Measurements from ENCODE around the gene GRIA2.
A peak's percentile ranks its signal among the peaks of the same experiment; 100 is the strongest.

GRIA2 gene

GRCh38 chr4:157204634-157205244, 15.8 kb upstream of the GRIA2 start:
- DNase-seq (ENCODE audit: low read depth, low spot score): no peak
- H3K36me3 ChIP-seq (ENCODE audit: insufficient read depth, insufficient read length, low read length): no peaks in the 10 kb centered on the region
- H3K4me1 ChIP-seq (ENCODE audit: insufficient read depth, insufficient read length): no peaks in the 10 kb centered on the region
- H3K9ac ChIP-seq (ENCODE audit: insufficient read length, low read depth): no peak overlapping the region
- H3K9me3 ChIP-seq (ENCODE audit: insufficient read depth, low read length): 0 out of 2 replicates have a peak, but pooled peaks cover 4% of the 10 kb centered on the region
- no peaks in the 10 kb centered on the region for H3K27me3 ChIP-seq (ENCODE audit: insufficient read depth, insufficient read length)
- no peak for TF ChIP-seq SUZ12 (IDR thresholded peaks at IDR 0.05; ENCODE audit: extremely low read depth, insufficient read depth, insufficient read length)
- TF ChIP-seq ZNF274 (IDR thresholded peaks at IDR 0.05; ENCODE audit: low read depth, low read length): no peak
- no peak for TF ChIP-seq YY1 (IDR thresholded peaks at IDR 0.05; ENCODE audit: insufficient read depth, insufficient read length)
- H3K4me3 ChIP-seq (ENCODE audit: insufficient read length, low read depth): no peak overlapping the region

GRCh38 chr4:157217708-157218107, 2.8 kb upstream of the GRIA2 start:
- H3K27me3 ChIP-seq (ENCODE audit: insufficient read depth, insufficient read length): peaks cover 38% of the 10 kb centered on the region
- no peaks in the 10 kb centered on the region for H3K36me3 ChIP-seq (ENCODE audit: insufficient read depth, insufficient read length, low read length)
- H3K4me3 ChIP-seq (ENCODE audit: insufficient read length, low read depth): no peak overlapping the region
- H3K4me1 ChIP-seq (ENCODE audit: insufficient read depth, insufficient read length): no peaks in the 10 kb centered on the region
- H3K9me3 ChIP-seq (ENCODE audit: insufficient read depth, low read length): no peaks in the 10 kb centered on the region
- TF ChIP-seq YY1 (IDR thresholded peaks at IDR 0.05; ENCODE audit: insufficient read depth, insufficient read length): no peak
- TF ChIP-seq ZNF274 (IDR thresholded peaks at IDR 0.05; ENCODE audit: low read depth, low read length): no peak
- TF ChIP-seq SUZ12 (IDR thresholded peaks at IDR 0.05; ENCODE audit: extremely low read depth, insufficient read depth, insufficient read length): no peak
- no peak for DNase-seq (ENCODE audit: low read depth, low spot score)
- no peak overlapping the region for H3K9ac ChIP-seq (ENCODE audit: insufficient read length, low read depth)

- H3K4me3 ChIP-seq (ENCODE audit: insufficient read length, low read depth): peak overlapping the region; percentile 32
- TF ChIP-seq SUZ12 (IDR thresholded peaks at IDR 0.05; ENCODE audit: extremely low read depth, insufficient read depth, insufficient read length) (no peak), YY1 (IDR thresholded peaks at IDR 0.05; ENCODE audit: insufficient read depth, insufficient read length) (no peak), ZNF274 (IDR thresholded peaks at IDR 0.05; ENCODE audit: low read depth, low read length) (no peak)
- H3K4me1 ChIP-seq (ENCODE audit: insufficient read depth, insufficient read length): no peaks in the 10 kb centered on the region
- DNase-seq (ENCODE audit: low read depth, low spot score): no peak
- no peaks in the 10 kb centered on the region for H3K9me3 ChIP-seq (ENCODE audit: insufficient read depth, low read length)
- H3K36me3 ChIP-seq (ENCODE audit: insufficient read depth, insufficient read length, low read length): no peaks in the 10 kb centered on the region
- peaks cover 47% of the 10 kb centered on the region for H3K27me3 ChIP-seq (ENCODE audit: insufficient read depth, insufficient read length)
- H3K9ac ChIP-seq (ENCODE audit: insufficient read length, low read depth): no peak overlapping the region
These were observed 687 bp upstream of the GRIA2 start for GRCh38 chr4:157219711-157220370.

GRCh38 chr4:157221426-157221894, 932 bp downstream of the GRIA2 start:
- Histone ChIP-seq H3K4me3 (ENCODE audit: insufficient read length, low read depth) (peak overlapping the region; percentile 50), H3K9me3 (ENCODE audit: insufficient read depth, low read length) (no peaks in the 10 kb centered on the region), H3K4me1 (ENCODE audit: insufficient read depth, insufficient read length) (no peaks in the 10 kb centered on the region), H3K9ac (ENCODE audit: insufficient read length, low read depth) (peak overlapping the region; percentile 26), H3K36me3 (ENCODE audit: insufficient read depth, insufficient read length, low read length) (no peaks in the 10 kb centered on the region), H3K27me3 (ENCODE audit: insufficient read depth, insufficient read length) (peaks cover 47% of the 10 kb centered on the region)
- DNase-seq (ENCODE audit: low read depth, low spot score): no peak
- no peak for TF ChIP-seq SUZ12 (IDR thresholded peaks at IDR 0.05; ENCODE audit: extremely low read depth, insufficient read depth, insufficient read length)
- TF ChIP-seq YY1 (IDR thresholded peaks at IDR 0.05; ENCODE audit: insufficient read depth, insufficient read length): no peak
- no peak for TF ChIP-seq ZNF274 (IDR thresholded peaks at IDR 0.05; ENCODE audit: low read depth, low read length)

- Histone ChIP-seq H3K4me3 (ENCODE audit: insufficient read length, low read depth) (peak overlapping the region; percentile 55), H3K4me1 (ENCODE audit: insufficient read depth, insufficient read length) (no peaks in the 10 kb centered on the region), H3K9ac (ENCODE audit: insufficient read length, low read depth) (peak overlapping the region; percentile 72), H3K36me3 (ENCODE audit: insufficient read depth, insufficient read length, low read length) (no peaks in the 10 kb centered on the region), H3K9me3 (ENCODE audit: insufficient read depth, low read length) (no peaks in the 10 kb centered on the region), H3K27me3 (ENCODE audit: insufficient read depth, insufficient read length) (peaks cover 47% of the 10 kb centered on the region)
- DNase-seq (ENCODE audit: low read depth, low spot score): no peak
- TF ChIP-seq ZNF274 (IDR thresholded peaks at IDR 0.05; ENCODE audit: low read depth, low read length) (no peak), SUZ12 (IDR thresholded peaks at IDR 0.05; ENCODE audit: extremely low read depth, insufficient read depth, insufficient read length) (no peak), YY1 (IDR thresholded peaks at IDR 0.05; ENCODE audit: insufficient read depth, insufficient read length) (no peak)
These were observed 1.6 kb downstream of the GRIA2 start for GRCh38 chr4:157221895-157222770.

- no peak for TF ChIP-seq SUZ12 (IDR thresholded peaks at IDR 0.05; ENCODE audit: extremely low read depth, insufficient read depth, insufficient read length)
- no peak for TF ChIP-seq YY1 (IDR thresholded peaks at IDR 0.05; ENCODE audit: insufficient read depth, insufficient read length)
- no peak for TF ChIP-seq ZNF274 (IDR thresholded peaks at IDR 0.05; ENCODE audit: low read depth, low read length)
- Histone ChIP-seq H3K4me1 (ENCODE audit: insufficient read depth, insufficient read length) (no peaks in the 10 kb centered on the region), H3K9ac (ENCODE audit: insufficient read length, low read depth) (peak overlapping the region; percentile 72), H3K4me3 (ENCODE audit: insufficient read length, low read depth) (peak overlapping the region; percentile 55), H3K9me3 (ENCODE audit: insufficient read depth, low read length) (no peaks in the 10 kb centered on the region), H3K36me3 (ENCODE audit: insufficient read depth, insufficient read length, low read length) (no peaks in the 10 kb centered on the region), H3K27me3 (ENCODE audit: insufficient read depth, insufficient read length) (peaks cover 47% of the 10 kb centered on the region)
- no peak for DNase-seq (ENCODE audit: low read depth, low spot score)
These were observed 2.2 kb downstream of the GRIA2 start for GRCh38 chr4:157222771-157223160.

All from NT2/D1 (cell line).